ENCODE results near the gene MARK2. TPM values are rescaled to one million over a fixed set of nuclear protein-coding genes. Genes with fewer than 3 reads are reported as not detected.
A peak's percentile ranks its signal among the peaks of the same experiment; 100 is the strongest.

Gene MARK2
- total RNA-seq, 2 experiments from 2014 or later, result 18.4 to 21.0 TPM

- ChIA-PET POLR2A (interaction anchor here (1.0 to 1.9 kb wide), 2 partner anchors 47 to 67 kb away, joined by 3 to 9 read pairs; partner anchors contain the start of gene MARK2), CTCF (interaction anchor here (0.6 to 1.9 kb wide), 6 partner anchors 9 to 71 kb away, joined by 3 to 36 read pairs (median 4); partner anchors contain the start of gene MARK2)
- Mint-ChIP-seq H3K4me3 (no peak overlapping the region), H3K27me3 (no peaks in the 10 kb centered on the region), H3K27ac (peak overlapping the region; percentile 36), H3K36me3 (ENCODE audit: low read depth) (peaks cover 85% of the 10 kb centered on the region), H3K4me1 (ENCODE audit: low read depth) (no peaks in the 10 kb centered on the region), H3K9me3 (no peaks in the 10 kb centered on the region)
- H3K27me3 ChIP-seq (ENCODE audit: control insufficient read depth in 1 of 2, insufficient read depth in 2 of 2, low read length in 2 of 2), result no peaks in the 10 kb centered on the region
- no peak for DNase-seq
- ATAC-seq (ENCODE audit: poor library complexity), result no peak
- no peaks in the 10 kb centered on the region for H3K9me3 ChIP-seq (ENCODE audit: control insufficient read depth in 1 of 2, insufficient read depth in 1 of 2, low read length in 2 of 2)
- no peaks in the 10 kb centered on the region for H3K4me1 ChIP-seq (ENCODE audit: insufficient read depth, low read length)
- no peak for TF ChIP-seq CTCF (IDR thresholded peaks at IDR 0.05)
- no peak overlapping the region for H3K27ac ChIP-seq (ENCODE audit: low read depth in 1 of 2, low read length in 2 of 2)
- no peak overlapping the region for H3K4me3 ChIP-seq (ENCODE audit: low read length)
- H3K36me3 ChIP-seq (ENCODE audit: insufficient read depth, low read length), result peaks cover 83% of the 10 kb centered on the region
- intact Hi-C loops (cut with DNase I, micrococcal nuclease), result loop anchor here (1.0 to 10.0 kb wide), 4 partner anchors 39 to 246 kb away; partner anchors contain the start of gene ZFTA (in 1 of the 2)
These were observed 67.2 kb downstream of the MARK2 start for GRCh38 chr11:63906087-63906486.

- Histone ChIP-seq H3K27ac (ENCODE audit: low read depth in 1 of 2, low read length in 2 of 2) (no peak overlapping the region), H3K4me1 (ENCODE audit: insufficient read depth, low read length) (no peaks in the 10 kb centered on the region), H3K27me3 (ENCODE audit: control insufficient read depth in 1 of 2, insufficient read depth in 2 of 2, low read length in 2 of 2) (no peaks in the 10 kb centered on the region), H3K4me3 (ENCODE audit: low read length) (no peak overlapping the region), H3K9me3 (ENCODE audit: control insufficient read depth in 1 of 2, insufficient read depth in 1 of 2, low read length in 2 of 2) (no peaks in the 10 kb centered on the region), H3K36me3 (ENCODE audit: insufficient read depth, low read length) (peaks cover 80% of the 10 kb centered on the region)
- CTCF ChIA-PET, result interaction anchor here (0.6 to 1.9 kb wide), 7 partner anchors 9 to 72 kb away, joined by 3 to 36 read pairs (median 4); partner anchors contain the start of gene MARK2
- POLR2A ChIA-PET, result interaction anchor here (1.0 to 1.9 kb wide), 3 partner anchors 48 to 69 kb away, joined by 3 to 9 read pairs (median 5); partner anchors contain the start of gene MARK2
- H3K9me3 Mint-ChIP-seq, result no peaks in the 10 kb centered on the region
- peak; percentile 59 for TF ChIP-seq CTCF (IDR thresholded peaks at IDR 0.05)
- H3K36me3 Mint-ChIP-seq (ENCODE audit: low read depth), result peaks cover 80% of the 10 kb centered on the region
- ATAC-seq (ENCODE audit: poor library complexity) (peak; percentile 82), DNase-seq (peak; percentile 47 to 79 (median 60))
- H3K27ac Mint-ChIP-seq, result peak overlapping the region; percentile 36
- no peak overlapping the region for H3K4me3 Mint-ChIP-seq
- no peaks in the 10 kb centered on the region for H3K4me1 Mint-ChIP-seq (ENCODE audit: low read depth)
- intact Hi-C loops (cut with DNase I, micrococcal nuclease), result loop anchor here (1.0 to 10.0 kb wide), 4 partner anchors 39 to 246 kb away; partner anchors contain the start of gene ZFTA (in 1 of the 2)
- H3K27me3 Mint-ChIP-seq, result no peaks in the 10 kb centered on the region
These were observed 67.7 kb downstream of the MARK2 start for GRCh38 chr11:63906585-63906984.

DNA sequence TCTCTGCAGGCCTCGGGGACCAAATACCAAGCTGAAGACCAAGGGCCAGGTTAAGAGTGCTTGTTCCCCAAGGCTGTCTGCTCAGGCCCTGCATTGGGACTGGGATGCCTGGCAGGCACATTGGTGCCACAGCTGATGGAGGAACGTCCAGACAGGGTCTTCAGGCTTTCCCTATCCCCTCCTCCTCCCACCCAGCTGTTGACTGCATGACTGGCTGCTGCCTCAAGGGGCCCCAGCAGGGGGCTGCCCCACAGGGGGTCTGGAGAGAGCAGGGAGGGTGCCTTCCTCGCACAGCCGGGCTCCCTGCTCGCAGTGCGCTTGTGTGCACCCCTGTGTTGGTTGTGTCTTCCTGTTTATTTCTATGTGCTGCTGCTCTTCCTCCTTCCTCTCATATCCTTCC, 68.2 kb downstream of the MARK2 start:
- peaks cover 76% of the 10 kb centered on the region for H3K36me3 ChIP-seq (ENCODE audit: insufficient read depth, low read length)
- DNase-seq (no peak), ATAC-seq (ENCODE audit: poor library complexity) (no peak)
- no peak overlapping the region for H3K27ac ChIP-seq (ENCODE audit: low read depth in 1 of 2, low read length in 2 of 2)
- no peaks in the 10 kb centered on the region for H3K4me1 ChIP-seq (ENCODE audit: insufficient read depth, low read length)
- intact Hi-C loops (cut with DNase I, micrococcal nuclease), result loop anchor here (5.0 to 10.0 kb wide), 3 partner anchors 40 to 245 kb away; partner anchors contain the start of gene ZFTA (in 1 of the 2)
- no peaks in the 10 kb centered on the region for H3K9me3 ChIP-seq (ENCODE audit: control insufficient read depth in 1 of 2, insufficient read depth in 1 of 2, low read length in 2 of 2)
- H3K27me3 Mint-ChIP-seq, result no peaks in the 10 kb centered on the region
- no peak for TF ChIP-seq CTCF (IDR thresholded peaks at IDR 0.05)
- POLR2A ChIA-PET, result interaction anchor here (1.0 to 1.9 kb wide), 3 partner anchors 48 to 70 kb away, joined by 3 to 9 read pairs (median 5); partner anchors contain the start of gene MARK2
- H3K4me1 Mint-ChIP-seq (ENCODE audit: low read depth), result no peaks in the 10 kb centered on the region
- H3K27ac Mint-ChIP-seq, result peak overlapping the region; percentile 36
- H3K4me3 Mint-ChIP-seq, result no peak overlapping the region
- peaks cover 75% of the 10 kb centered on the region for H3K36me3 Mint-ChIP-seq (ENCODE audit: low read depth)
- H3K4me3 ChIP-seq (ENCODE audit: low read length), result no peak overlapping the region
- no peaks in the 10 kb centered on the region for H3K27me3 ChIP-seq (ENCODE audit: control insufficient read depth in 1 of 2, insufficient read depth in 2 of 2, low read length in 2 of 2)
- H3K9me3 Mint-ChIP-seq, result no peaks in the 10 kb centered on the region
- CTCF ChIA-PET, result interaction anchor here (0.9 to 1.9 kb wide), 5 partner anchors 10 to 69 kb away, joined by 3 to 36 read pairs (median 4); partner anchors contain the start of gene MARK2

Measured in CD4-positive, alpha-beta T cell (primary cell).